GM18499 (cell line): ENCODE data around the gene P2RX6.
"Not testable (repeated sequence)": the region's sequence is repeated elsewhere in the genome, so short reads cannot be mapped to it uniquely, and the experiment has no call there.

Experiments used
- ATAC-seq: cut with Tn5 transposase; IDR thresholded peaks from one replicate; pipeline ENCODE4 v1.9.1; 2021; ENCODE audit warnings: moderate number of reproducible peaks; ENCODE audit not compliant: insufficient read depth, unreplicated experiment

The P2RX6 gene

GRCh38 chr22:21030621-21031544, 15.9 kb downstream of the P2RX6 start:
- no peak for ATAC-seq

DNA sequence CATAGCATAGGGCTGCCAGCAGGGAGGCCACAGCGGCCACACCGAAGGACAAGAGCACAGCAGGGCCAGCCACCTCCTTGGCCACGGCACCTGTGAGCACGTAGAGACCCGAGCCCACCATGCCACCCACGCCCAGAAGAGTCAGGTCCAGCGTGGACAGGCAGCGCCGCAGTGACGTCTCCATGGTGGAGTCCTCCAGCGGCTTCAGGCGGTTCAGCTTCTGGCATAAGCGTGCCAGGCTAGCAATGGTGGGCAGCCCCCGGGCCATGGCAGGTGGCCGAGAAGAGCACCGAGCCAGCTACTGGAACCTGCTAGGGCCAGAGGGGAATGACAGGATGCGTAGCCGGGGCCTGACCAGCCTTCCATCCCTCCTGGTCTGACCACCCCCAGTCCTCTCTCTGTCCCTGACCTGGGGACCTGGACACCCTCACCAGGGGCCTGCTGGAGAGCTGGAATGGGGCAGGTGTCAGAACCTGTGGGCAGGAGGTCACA, 16.6 kb downstream of the P2RX6 start:
- no peak for ATAC-seq

GRCh38 chr22:21032037-21032867, 17.3 kb downstream of the P2RX6 start, which contains the start of gene SLC7A4:
Gene SLC7A4 (minus strand): TSS chr22:21032561. CDS start chr22:21031812, 749 bp downstream.
- ATAC-seq, result no peak

- ATAC-seq, result no peak
Measured at GRCh38 chr22:21032868-21033688, 18.1 kb downstream of the P2RX6 start.

- ATAC-seq, result no peak
Measured at GRCh38 chr22:21033895-21034294, 18.9 kb downstream of the P2RX6 start.

DNA sequence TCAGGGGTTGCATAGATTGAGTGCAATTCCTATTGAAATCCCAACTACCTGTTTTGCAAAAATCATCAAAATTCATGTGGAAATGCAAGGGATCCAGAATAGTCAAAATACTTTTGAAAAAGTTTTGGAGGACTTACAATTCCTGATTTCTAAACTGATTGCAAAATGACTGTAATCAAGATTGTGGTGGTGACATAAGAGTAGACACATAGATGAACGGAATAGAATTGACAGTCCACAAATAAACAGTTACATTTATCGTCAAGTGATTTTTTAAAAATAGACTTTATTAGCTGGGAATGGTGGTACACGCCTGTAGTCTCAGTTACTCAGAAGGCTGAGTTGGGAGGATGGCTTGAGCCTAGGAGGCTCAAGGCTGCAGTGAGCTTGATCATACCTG, 20.0 kb downstream of the P2RX6 start:
- no peak for ATAC-seq

DNA sequence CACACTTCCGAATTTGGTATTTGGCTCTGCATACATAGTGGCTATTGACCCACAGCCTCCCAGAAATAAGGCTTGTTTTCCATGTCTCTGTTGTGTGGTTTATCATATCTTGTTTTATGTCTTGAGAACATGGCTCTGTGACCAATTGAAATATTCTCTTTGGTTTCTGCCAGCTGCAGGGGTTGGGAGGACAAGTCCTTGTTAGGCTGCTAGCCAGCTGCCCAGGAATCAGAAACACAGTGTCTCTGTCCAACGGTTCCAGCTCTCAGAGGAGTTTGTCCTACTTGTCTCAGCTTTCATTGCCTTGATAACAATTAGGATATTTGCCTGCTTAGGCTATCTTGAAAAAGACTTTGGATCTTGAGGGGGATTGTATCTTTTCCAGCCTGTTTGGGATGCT, 23.4 kb downstream of the P2RX6 start:
- ATAC-seq, result no peak

DNA sequence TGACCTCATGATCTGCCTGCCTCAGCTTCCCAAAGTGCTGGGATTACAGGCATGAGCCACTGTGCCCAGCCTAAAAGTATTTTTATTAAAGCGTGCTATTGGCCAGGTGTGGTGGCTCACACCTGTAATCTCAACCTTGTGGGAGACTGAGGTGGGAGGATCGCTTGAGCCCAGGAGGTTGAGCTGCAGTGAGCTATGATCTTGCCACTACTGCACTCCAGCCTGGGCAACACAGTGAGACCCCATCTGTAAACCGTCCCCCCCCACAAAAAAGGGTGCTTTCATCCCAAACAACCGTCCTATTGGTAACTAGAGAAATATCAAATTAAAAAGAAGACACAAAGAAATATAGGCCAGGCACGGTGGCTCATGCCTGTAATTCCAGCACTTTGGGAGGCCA, 24.2 kb downstream of the P2RX6 start:
- ATAC-seq, result not testable (repeated sequence)

- no peak for ATAC-seq
Measured at GRCh38 chr22:21041937-21042336, 27.0 kb downstream of the P2RX6 start.

DNA sequence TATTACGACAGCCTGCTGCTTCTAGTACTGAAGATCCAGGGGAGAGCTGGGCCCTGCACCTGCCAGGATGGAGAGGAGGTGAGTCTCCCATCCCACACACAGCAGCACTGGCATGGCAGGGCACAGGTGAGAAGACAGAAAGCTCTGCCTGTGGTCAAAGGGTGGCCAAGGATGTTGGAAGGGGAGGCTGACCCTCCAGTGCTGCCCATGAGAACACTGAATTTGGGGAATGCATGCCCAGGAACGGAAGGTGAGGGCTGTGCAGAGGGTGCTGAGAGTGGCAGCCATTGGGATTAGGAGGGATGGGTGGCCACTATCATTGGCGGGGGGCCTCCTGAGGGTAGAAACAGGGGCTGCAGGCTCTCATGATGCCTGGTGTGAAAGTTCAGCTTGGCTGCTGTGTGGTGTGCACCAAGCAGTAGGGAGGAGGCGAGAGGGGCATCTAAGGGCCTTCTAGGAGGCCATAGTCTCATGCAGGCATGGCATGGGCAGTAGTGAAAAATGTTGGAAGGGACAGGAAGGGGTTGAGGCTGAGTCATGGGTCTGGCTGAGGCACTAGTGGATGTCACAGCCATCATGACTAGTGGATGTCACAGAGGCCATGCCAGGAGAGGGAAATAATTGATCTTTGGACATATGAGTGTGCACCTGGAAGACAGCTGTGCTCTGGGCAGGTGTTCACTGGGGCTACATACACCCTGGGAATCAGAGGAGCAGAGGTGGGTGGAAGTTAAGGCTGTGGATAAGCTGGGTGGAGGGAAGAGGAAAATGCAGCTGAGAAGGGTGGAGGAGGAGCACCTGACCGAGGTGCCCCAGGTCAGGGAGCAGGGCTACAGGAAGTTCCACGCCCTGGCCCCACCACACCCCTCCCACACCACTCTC, 28.3 kb downstream of the P2RX6 start:
- no peak for ATAC-seq

DNA sequence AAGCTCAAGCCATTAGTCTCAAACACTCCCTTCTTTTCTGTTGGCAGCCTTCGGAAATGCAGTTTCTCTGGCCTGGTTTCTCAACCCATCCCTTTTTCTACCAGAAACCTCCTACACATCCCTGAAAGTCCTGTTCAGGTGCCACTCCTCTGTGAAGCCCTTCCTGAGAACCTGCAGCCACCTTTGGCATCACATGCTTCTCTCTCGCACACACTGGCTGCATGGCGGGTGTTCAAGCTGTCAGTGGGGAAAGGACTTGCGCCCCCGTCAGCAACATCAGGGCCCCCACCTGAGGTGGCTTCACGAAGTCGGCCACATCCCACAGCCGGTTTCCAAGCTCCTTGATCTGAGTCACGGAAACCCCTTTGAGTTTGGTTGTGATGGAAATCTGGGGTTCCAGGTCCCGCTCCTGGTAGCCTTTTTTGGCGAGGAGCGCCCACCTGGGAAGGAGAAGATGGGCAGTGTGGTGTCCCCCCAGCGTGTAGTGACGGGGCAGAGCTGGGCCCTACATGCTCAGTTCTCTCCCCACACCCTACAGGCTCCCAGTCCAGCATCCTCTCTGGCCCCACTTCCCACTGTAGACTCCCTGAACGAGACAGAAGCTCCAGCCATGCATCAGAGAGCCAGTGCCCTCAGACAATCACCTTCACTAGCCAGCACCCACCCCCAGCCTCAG, 29.0 kb downstream of the P2RX6 start:
- no peak for ATAC-seq

GRCh38 chr22:21044931-21045584, 30.1 kb downstream of the P2RX6 start:
- ATAC-seq, result no peak

DNA sequence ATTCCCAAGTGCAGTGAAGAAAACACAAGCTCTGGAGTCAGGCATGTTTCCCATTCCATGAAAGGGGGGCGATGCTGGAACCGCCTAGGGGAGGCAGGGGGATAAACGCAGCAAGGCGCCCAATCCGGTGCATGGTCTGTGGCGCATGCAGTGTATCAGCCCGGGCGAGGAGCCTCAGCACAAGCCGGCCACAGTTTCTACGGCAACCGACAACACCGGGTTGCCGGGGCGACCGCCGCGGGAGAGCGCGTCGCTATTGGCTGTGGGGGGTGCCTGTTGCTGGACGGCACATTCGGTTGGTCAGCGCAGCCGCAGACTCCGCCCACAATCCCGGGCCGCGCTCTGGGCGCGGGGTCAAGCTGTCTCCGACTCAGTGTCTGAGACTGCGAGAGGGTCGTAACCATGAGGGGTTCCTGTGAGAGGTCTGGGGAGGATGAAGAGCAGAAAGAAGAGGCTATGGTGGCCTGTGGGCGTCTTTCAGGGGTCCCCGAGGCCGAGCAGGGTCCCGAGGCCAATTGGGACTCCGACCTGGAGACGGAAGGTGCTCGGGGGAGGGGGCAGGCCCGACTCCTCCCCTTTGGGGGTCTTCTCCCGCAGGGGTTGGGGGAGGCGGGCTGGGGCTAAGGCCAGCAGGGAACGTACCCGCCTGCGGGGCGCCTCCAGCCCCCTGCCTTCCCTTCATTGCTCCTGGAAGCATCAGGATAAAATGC, 30.8 kb downstream of the P2RX6 start, which contains the start of gene LRRC74B:
LRRC74B (plus strand) TSS at position 362 of the 710 bp plus-strand sequence; CDS start at position 403, 41 bp downstream.
- ATAC-seq, result no peak

DNA sequence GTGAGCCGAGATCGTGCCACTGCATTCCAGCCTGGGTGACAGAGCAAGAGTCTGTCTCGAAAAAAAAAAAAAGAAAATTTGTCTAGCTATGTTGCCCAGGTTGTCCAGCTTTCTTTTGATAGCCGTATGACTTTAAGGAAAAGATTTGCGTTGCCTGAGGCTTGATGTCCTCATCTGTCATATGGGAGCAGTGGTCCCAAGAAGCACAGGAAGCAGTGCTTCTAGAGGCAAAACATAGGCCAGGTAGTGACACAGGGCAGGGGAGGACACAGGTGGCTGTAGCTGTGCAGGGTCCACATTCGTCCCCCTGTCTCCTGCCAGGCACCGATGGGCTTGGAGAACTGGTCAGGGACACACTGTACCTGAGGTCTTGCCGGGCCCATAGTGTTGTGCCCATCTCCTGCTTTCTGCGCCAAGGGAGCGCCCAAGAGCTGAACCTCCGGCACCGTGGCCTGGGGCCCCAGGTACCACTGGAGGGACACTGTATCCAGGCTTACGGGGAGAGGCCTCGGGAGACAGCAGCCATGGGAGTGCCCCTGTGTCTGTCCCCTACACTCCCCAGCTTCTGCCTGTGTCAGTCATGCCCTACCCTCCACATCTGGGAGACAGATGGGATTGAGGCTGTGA, 32.2 kb downstream of the P2RX6 start:
- no peak for ATAC-seq

DNA sequence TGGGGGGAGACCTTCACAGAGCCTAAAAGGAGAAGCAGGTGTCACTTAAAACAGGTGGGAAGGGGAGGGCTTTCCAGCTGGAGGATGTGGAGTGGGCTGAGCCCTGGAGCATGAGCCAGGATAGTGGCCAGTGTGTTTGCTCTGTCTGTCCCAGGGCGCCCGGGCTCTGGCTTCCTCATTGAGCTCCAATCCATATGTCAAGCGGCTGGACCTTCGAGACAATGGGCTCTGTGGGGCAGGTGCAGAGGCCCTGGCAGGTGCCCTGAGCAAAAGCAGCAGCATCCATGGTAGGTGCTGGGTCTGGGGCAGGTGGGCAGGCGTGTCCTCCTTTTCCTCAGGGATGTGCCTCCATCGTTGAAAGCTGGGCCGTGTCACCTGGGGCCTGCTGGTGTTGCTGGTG, 32.8 kb downstream of the P2RX6 start:
- no peak for ATAC-seq

DNA sequence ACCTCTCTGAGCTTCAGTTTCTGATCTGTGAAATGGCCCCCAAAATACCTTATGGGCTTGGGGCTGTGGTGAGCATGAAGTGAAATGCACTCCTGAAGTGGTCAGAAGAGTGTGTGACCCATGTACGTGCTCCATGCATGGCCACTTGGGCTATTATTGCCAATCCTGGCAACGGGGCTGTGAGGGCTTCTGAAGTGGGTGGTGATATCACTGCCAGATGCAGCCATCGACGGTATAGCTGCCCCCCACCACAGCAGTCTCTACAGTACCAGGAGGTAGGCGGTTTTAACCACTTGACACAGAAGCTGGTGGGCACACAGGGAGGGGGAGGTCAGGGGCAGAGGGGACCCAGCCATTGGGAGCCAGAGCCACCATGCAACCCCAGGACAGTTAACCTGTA, 33.5 kb downstream of the P2RX6 start:
- not testable (repeated sequence) for ATAC-seq

- not testable (repeated sequence) for ATAC-seq
Measured at GRCh38 chr22:21048965-21049364, 34.0 kb downstream of the P2RX6 start.
